Measurements from ENCODE around the gene FXR2.

- TF ChIP-seq CTCF (IDR thresholded peaks at IDR 0.05; ENCODE audit: insufficient read depth, low read length, poor library complexity, severe bottlenecking) (no peak), EZH2phosphoT487 (conservative IDR thresholded peaks at IDR 0.05; ENCODE audit: low read length) (no peak)
Observed at GRCh38 chr17:7629939-7630571, 15.4 kb upstream of the FXR2 start, which contains the start of gene SHBG.
